ENCODE results near the gene SPN.
"Not testable (repeated sequence)": the region's sequence is repeated elsewhere in the genome, so short reads cannot be mapped to it uniquely, and the experiment has no call there.

The SPN gene

DNA sequence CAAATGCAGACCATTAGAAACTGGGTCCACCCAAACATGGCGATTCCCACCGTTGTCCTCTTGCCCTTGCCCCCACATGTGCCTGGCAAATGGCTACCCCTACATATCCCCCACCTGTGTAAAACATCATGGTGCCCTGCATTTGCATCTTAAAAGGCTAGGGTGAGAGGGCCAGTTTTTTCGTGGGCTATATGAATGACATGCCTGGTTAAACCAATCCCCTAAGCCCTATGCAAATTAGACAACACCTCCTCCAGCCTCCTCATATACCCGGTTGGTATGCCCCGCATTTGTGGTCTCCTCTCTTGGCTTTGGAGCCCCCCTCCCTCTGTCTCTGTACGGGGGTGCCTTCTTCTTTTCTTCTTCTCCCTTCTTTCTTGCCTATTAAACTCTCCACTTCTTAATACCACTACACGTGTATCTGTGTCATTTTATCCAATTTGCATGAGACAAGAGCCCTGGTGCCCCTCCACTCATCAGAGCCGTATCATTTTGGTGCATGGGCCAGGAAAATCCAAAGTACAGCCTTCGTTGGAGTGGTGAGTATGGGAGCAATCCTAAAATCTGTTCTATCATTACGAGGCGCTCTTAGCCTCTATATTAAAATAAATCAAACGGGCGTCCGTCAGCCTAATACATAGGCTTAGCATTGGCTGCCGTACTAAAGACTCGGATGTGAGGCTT is 46.0 kb downstream of the SPN start:
- no peak for DNase-seq

DNA sequence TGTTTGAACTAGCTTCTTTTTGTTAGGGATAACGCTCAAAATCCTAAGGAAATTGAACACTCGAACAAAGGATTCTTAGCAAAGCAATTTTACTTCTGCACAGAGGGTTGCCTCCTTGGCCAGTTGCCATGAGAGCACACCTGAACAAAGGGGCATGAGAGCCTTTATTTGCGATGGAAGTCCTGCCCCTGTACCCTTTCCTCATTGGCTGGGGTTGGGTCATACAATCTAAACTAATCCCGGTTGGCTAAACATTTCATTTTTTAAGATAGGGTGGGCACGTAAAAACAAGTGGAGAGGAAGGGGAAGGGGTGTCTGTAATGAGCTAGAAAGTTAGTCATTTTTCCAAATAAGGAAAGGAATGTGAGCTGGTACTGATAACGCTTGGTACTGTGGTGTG is 46.6 kb downstream of the SPN start:
- not testable (repeated sequence) for DNase-seq

DNA sequence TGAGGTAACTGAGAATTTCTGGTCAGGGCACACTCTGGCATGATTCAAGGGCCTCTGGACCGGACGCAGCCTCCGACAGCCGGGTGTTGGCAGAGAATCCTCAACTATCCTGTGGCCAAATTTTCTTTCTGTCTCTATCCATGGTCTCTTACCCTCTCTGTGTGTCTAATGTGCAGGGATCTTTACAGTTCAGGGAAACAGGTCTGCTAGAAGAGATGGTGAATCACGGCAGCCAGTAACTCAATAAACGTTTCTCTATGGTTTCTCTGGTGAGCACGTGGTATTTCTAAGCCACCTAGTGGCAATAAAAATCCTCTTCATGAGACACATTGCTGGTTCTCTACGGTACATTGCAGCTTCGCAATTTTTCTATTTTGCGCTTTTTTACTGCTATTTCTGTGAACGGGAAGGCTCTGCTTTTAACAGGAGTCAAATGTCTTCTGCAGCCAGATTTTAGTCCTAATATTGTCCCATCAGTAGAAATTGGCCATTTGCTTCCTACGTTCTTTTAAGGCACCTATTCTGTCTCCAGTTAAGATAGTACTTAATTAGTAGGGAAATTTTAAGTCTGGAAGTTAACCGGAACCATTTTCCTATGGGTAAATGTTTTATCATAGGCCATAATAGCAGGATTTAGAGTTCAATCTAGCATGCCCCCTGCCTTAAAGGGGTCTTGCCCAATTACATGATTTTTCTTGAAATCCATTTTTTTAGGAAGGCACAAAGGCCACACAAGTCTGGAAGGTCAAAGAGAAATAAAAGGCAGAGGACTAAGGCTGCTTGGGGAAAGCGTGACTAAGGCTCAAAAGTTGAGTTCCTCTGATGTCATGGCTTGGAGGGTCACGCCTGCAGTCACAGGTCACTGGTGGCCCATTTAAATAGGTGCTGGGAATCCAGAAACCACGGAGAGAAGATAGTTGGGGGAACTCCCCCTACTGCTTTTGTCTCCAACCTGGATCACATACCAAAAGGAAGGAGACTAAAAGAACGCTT is 47.5 kb downstream of the SPN start:
- peak; percentile 23 for DNase-seq

DNA sequence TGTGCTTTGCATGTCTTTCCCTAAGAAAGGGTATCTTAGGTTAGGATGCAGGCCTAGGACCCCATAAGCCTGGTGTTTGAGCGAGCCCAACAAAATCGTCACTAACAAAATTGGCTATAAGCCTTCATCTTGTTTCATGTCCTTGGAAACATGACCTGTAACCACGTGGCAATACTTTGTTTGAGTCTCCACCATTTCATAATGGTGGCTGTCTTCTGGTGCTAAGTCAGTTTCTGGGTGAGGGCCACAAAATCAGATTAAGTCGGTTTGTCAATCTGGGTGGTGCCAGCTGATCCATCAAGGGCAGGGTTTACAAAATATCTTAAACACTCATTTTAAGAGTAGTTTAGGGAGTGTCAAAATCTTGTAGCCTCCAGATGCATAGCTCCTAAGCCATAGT is 49.8 kb downstream of the SPN start:
- no peak for DNase-seq

DNA sequence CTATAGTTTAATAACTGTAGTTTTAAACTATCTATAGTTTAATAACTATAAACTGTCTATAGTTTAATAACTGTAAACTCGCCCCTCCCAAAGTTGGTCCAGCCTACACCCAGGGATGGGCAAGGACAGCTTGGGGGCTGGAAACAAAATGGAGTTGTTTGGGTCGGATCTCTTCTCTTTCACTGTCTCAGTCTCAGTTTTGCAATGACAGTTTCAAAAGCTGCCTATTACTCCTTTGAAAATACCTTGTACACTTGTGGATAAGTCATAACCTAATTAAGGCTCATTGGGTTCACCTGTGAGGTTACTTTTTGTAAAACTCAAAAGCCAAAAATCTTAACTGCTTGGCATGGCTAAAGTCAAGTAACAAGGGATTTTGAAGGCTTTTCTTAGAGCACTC is 51.3 kb downstream of the SPN start:
- no peak for DNase-seq

DNA sequence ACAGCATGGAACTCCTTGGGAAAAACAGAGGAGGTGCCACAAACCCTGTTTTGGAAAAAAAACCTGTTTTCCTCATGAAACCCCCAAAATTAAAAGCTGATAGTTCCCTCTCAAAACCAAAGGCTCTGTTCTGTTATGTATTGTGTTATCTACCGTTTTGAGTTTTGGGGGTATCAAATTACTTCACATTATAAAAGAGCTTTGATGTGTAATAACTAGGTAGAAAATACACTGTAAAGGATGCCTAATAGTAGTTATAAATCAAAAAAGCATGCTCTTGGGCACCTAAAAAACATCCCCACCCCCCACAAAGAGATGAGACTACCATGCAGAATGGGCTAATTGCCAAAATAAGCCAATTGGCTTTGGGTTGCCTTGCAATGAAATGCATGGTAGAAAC is 51.9 kb downstream of the SPN start:
- DNase-seq: no peak

DNA sequence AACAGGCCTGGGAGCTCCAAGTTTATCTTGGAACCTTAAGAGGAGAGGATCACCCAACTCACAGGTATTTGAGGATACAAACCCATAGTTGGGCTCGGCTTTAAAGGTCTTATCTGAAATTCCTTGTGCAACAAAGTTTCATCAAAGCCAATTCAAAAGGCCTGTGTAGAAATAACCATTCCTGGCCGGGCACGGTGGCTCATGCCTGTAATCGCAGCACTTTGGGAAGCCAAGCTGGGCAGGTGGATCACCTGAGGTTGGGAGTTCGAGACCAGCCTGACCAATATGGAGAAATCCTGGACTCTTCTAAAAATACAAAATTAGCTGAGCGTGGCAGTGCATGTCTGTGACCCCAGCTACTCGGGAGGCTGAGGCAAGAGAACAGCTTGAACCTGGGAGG is 54.1 kb downstream of the SPN start:
- DNase-seq: no peak

DNA sequence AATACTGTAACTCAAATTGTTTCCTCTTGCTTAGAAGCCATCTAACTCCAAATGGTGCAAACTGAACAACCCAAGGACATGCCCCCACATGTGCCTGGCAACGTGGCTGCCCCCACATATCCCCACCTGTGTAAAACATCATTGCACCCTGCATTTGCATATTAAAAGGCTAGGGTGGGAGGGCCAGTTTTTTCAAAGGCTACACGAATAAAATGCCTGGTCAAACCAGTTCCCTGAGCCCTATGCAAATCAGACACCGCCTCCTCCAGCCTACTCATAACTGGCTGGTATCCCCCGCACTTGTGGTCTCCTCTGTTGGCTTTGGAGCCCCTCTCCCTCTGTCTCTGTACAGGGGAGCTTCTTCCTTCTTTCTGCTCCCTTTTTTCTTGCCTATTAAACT is 56.0 kb downstream of the SPN start:
- DNase-seq: no peak
